ENCODE results near the gene PARP14. TPM values are rescaled to one million over a fixed set of nuclear protein-coding genes. Genes with fewer than 3 reads are reported as not detected.
"Not testable (repeated sequence)": the region's sequence is repeated elsewhere in the genome, so short reads cannot be mapped to it uniquely, and the experiment has no call there.

The PARP14 gene
- total and polyA plus RNA-seq, 10 of the 15 experiments (the other 5 are each of a cell fraction or from before 2014, with no cell fraction given), result 21.6 to 189 (median 92.7) TPM

DNA sequence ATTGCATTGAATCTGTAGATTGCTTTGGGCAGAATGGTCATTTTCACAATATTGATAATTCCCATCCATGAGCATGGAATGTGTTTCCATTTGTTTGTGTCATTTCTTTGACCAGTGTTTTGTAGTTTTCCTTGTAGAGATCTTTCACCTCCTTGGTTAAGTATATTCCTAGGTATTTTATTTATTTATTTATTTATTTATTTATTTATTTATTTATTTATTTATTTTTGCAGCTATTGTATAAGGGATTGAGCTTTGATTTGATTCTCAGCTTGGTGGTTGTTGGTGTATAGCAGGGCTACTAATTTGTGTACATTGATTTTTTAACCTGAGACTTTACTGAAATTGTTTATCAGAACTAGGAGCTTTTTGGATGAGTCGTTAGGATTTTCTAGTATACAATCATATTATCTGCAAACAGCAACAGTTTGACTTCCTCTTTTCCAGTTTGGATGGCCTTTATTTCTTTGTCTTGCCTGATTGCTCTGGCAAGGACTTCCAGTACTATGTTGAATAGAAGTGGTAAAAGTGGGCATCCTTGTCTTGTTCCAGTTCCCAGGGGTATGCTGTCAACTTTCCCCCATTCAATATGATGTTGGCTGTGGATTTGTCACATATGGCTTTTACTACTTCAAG, 30.1 kb downstream of the PARP14 start:
- ChIA-PET POLR2A (interaction anchor here (0.5 to 0.7 kb wide), 2 partner anchors 24 to 455 kb away, joined by 3 to 5 read pairs; no protein-coding TSS in a partner anchor), SMC1A (ENCODE audit: uncharacterized antibody, unreplicated experiment) (interaction anchor here (0.8 to 1.3 kb wide), 6 partner anchors 9 to 93 kb away, joined by 3 to 4 read pairs (median 3); no protein-coding TSS in a partner anchor), CTCF (interaction anchor here (1.1 to 1.2 kb wide), 3 partner anchors 10 to 44 kb away, joined by 3 to 8 read pairs (median 4); no protein-coding TSS in a partner anchor)
- FAIRE-seq; H3K4me2 ChIP-seq (ENCODE audit: control insufficient read depth, insufficient read depth); in situ Hi-C loops (cut with MboI); ATAC-seq; H3K4me3 ChIP-seq; H3K27me3 ChIP-seq (replicated peaks in 1 of 2; ENCODE audit: control insufficient read depth in 2 of 2, insufficient read depth in 2 of 2, low read length in 1 of 2); H3K9me3 ChIP-seq (replicated peaks; ENCODE audit: control insufficient read depth, insufficient read depth, low read length); intact Hi-C loops (cut with micrococcal nuclease; ENCODE audit: unreplicated experiment); H3K9ac ChIP-seq (ENCODE audit: control insufficient read depth, insufficient read depth, low read length); H3K27ac ChIP-seq (ENCODE audit: control insufficient read depth, insufficient read depth); DNase-seq (ENCODE audit: low read depth, low spot score); H4K20me1 ChIP-seq (ENCODE audit: control insufficient read depth, insufficient read depth); H2AFZ ChIP-seq (ENCODE audit: control insufficient read depth, low read depth, low read length); H3K79me2 ChIP-seq (ENCODE audit: control insufficient read depth, insufficient read depth, low read length); H3K4me1 ChIP-seq (ENCODE audit: control insufficient read depth, insufficient read depth, low read length); RAD21 ChIA-PET (ENCODE audit: unreplicated experiment): not testable (repeated sequence)
- 100% methylated on average over 1 of the region's 1 CpG for WGBS (ENCODE audit: insufficient coverage, insufficient replicate concordance, low lambda C conversion rate, missing lambda C conversion rate)
- peak; percentile 34; the same call in 1 of the 2 replicates for TF ChIP-seq SPI1 (IDR thresholded peaks at IDR 0.05; ENCODE audit: borderline replicate concordance, insufficient read depth, low read depth, low read length)
- BruUV-seq (replicated peaks), result TSS peak; percentile 23
- peaks cover 8 to 22% of the 10 kb centered on the region in 2 experiments for H3K36me3 ChIP-seq (ENCODE audit: control insufficient read depth in 2 of 2, insufficient read depth in 2 of 2, low read length in 1 of 2)

DNA sequence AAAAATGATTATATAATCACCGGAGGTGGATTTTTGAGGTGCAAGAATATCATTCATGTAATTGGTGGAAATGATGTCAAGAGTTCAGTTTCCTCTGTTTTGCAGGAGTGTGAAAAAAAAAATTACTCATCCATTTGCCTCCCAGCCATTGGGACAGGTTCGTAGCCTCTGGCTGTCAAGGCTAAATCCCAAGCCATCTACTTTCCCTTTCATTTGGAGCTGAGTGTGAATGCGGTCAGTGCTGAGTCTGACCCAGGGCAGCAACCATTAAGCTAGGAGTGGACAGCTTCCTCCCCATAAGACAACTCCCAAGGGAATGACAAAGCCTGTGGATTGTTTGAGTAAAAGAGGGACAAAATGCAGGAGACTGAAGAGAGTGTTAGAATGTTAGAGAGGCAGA, 33.6 kb downstream of the PARP14 start:
- H3K36me3 ChIP-seq (ENCODE audit: control insufficient read depth in 2 of 2, insufficient read depth in 2 of 2, low read length in 1 of 2), result peaks cover 17 to 35% of the 10 kb centered on the region in 2 experiments
- no peaks in the 10 kb centered on the region for H4K20me1 ChIP-seq (ENCODE audit: control insufficient read depth, insufficient read depth)
- intact Hi-C loops (cut with micrococcal nuclease; ENCODE audit: unreplicated experiment), result no loop called here
- POLR2A ChIA-PET, result interaction anchor here (0.7 kb wide), 1 partner anchor 11 kb away, joined by 3 read pairs; no protein-coding TSS in a partner anchor
- H3K4me3 ChIP-seq, result no peak overlapping the region
- 94% methylated on average over 3 of the region's 3 CpGs for WGBS (ENCODE audit: insufficient coverage, insufficient replicate concordance, low lambda C conversion rate, missing lambda C conversion rate)
- H3K4me1 ChIP-seq (ENCODE audit: control insufficient read depth, insufficient read depth, low read length), result no peaks in the 10 kb centered on the region
- DNase-seq (ENCODE audit: low read depth, low spot score), result no peak
- H3K4me2 ChIP-seq (ENCODE audit: control insufficient read depth, insufficient read depth), result no peak overlapping the region
- FAIRE-seq, result no peak
- no TSS peak for BruUV-seq (replicated peaks)
- H3K79me2 ChIP-seq (ENCODE audit: control insufficient read depth, insufficient read depth, low read length), result no peaks in the 10 kb centered on the region; the same call in none of the 2 replicates
- H3K9me3 ChIP-seq (replicated peaks; ENCODE audit: control insufficient read depth, insufficient read depth, low read length), result no peaks in the 10 kb centered on the region
- CTCF ChIA-PET, result interaction anchor here (0.7 kb wide), 1 partner anchor 239 kb away, joined by 3 read pairs; no protein-coding TSS in a partner anchor
- no peak overlapping the region for H2AFZ ChIP-seq (ENCODE audit: control insufficient read depth, low read depth, low read length)
- TF ChIP-seq NRF1 (conservative IDR thresholded peaks at IDR 0.05; ENCODE audit: low read depth, low read length) (no peak), PAX8 (IDR thresholded peaks at IDR 0.05) (no peak)
- SMC1A ChIA-PET (ENCODE audit: uncharacterized antibody, unreplicated experiment), result interaction anchor here (1.0 kb wide), 1 partner anchor 141 kb away, joined by 3 read pairs; no protein-coding TSS in a partner anchor
- H3K27ac ChIP-seq (ENCODE audit: control insufficient read depth, insufficient read depth), result no peak overlapping the region
- RAD21 ChIA-PET (ENCODE audit: unreplicated experiment), result interaction anchor here (2.2 kb wide), 1 partner anchor 321 kb away, joined by 5 read pairs; no protein-coding TSS in a partner anchor
- no peaks in the 10 kb centered on the region for H3K27me3 ChIP-seq (replicated peaks in 1 of 2; ENCODE audit: control insufficient read depth in 2 of 2, insufficient read depth in 2 of 2, low read length in 1 of 2)
- no peak for ATAC-seq
- no peak overlapping the region for H3K9ac ChIP-seq (ENCODE audit: control insufficient read depth, insufficient read depth, low read length)
- in situ Hi-C loops (cut with MboI), result no loop called here

Data from GM12878 (cell line).